ENCODE data around the gene ADAMTS19.

The ADAMTS19 gene

DNA sequence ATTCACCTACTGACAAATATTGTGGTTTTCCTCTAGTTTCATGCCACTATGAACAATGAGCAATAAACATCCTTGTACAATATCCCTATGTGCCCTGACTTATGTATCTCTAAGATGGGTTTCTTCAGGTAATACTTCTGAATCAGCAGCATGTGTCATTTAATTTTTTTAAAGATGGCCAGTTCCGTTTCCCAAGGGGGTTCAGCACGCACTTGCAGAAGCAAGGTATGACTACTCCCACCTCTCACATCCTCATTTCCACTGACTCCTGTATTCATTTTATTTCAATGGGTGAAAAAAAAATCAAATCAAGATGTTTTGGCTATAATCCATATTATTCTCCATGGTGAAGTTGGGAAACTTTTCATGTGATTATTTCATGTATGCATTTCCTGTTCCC is 14.7 kb upstream of the ADAMTS19 start:
- Histone ChIP-seq H3K9me3 (ENCODE audit: control insufficient read depth, insufficient read depth, low read length) (no peaks in the 10 kb centered on the region), H3K4me1 (ENCODE audit: control insufficient read depth, low read length) (no peaks in the 10 kb centered on the region), H3K27ac (ENCODE audit: low read depth, low read length) (no peak overlapping the region), H3K27me3 (ENCODE audit: control insufficient read depth, low read length) (no peaks in the 10 kb centered on the region), H3K79me2 (ENCODE audit: control insufficient read depth, low read length) (no peaks in the 10 kb centered on the region), H3K4me2 (ENCODE audit: low read length) (no peak overlapping the region), H3K9me2 (replicated peaks; ENCODE audit: control insufficient read depth, low read length) (no peaks in the 10 kb centered on the region), H4K20me1 (ENCODE audit: control insufficient read depth, insufficient read depth, low read depth, low read length) (no peaks in the 10 kb centered on the region), H3F3A (ENCODE audit: control insufficient read depth, insufficient read depth) (no peaks in the 10 kb centered on the region), H3K4me3 (ENCODE audit: low read length) (no peak overlapping the region), H3K36me3 (ENCODE audit: control insufficient read depth, low read length) (no peaks in the 10 kb centered on the region)
- TF ChIP-seq CTCF (IDR thresholded peaks at IDR 0.05; ENCODE audit: low read depth, low read length, poor library complexity, severe bottlenecking) (no peak), EZH2phosphoT487 (IDR thresholded peaks at IDR 0.05; ENCODE audit: borderline replicate concordance, low read length) (no peak)

DNA sequence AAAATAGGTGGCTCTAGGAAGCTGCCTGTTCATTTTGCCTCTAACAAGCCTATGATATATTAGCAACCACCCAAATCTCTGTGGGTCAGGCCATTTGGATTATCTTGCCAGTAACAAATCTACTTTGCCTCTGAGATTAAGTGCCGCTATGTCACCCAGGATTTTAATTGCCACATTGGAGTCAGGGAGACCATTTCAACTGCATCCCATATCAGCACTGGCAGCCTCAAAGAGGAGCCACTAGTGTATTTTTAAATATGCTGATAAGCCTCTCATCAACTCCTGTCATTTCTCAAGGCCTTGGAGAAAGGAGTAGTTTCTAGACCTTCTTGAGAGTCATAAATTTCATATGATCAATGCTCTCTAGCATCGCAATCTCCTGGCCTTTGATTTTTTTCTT is 12.1 kb upstream of the ADAMTS19 start:
- TF ChIP-seq CTCF (IDR thresholded peaks at IDR 0.05; ENCODE audit: low read depth, low read length, poor library complexity, severe bottlenecking): no peak
- no peak for TF ChIP-seq EZH2phosphoT487 (IDR thresholded peaks at IDR 0.05; ENCODE audit: borderline replicate concordance, low read length)
- Histone ChIP-seq H3K4me1 (ENCODE audit: control insufficient read depth, low read length) (no peaks in the 10 kb centered on the region), H3K27ac (ENCODE audit: low read depth, low read length) (no peak overlapping the region), H3F3A (ENCODE audit: control insufficient read depth, insufficient read depth) (no peaks in the 10 kb centered on the region), H3K36me3 (ENCODE audit: control insufficient read depth, low read length) (no peaks in the 10 kb centered on the region), H4K20me1 (ENCODE audit: control insufficient read depth, insufficient read depth, low read depth, low read length) (no peaks in the 10 kb centered on the region), H3K4me3 (ENCODE audit: low read length) (no peak overlapping the region), H3K79me2 (ENCODE audit: control insufficient read depth, low read length) (no peaks in the 10 kb centered on the region), H3K9me3 (ENCODE audit: control insufficient read depth, insufficient read depth, low read length) (no peaks in the 10 kb centered on the region), H3K9me2 (replicated peaks; ENCODE audit: control insufficient read depth, low read length) (no peaks in the 10 kb centered on the region), H3K27me3 (ENCODE audit: control insufficient read depth, low read length) (no peaks in the 10 kb centered on the region), H3K4me2 (ENCODE audit: low read length) (no peak overlapping the region)

DNA sequence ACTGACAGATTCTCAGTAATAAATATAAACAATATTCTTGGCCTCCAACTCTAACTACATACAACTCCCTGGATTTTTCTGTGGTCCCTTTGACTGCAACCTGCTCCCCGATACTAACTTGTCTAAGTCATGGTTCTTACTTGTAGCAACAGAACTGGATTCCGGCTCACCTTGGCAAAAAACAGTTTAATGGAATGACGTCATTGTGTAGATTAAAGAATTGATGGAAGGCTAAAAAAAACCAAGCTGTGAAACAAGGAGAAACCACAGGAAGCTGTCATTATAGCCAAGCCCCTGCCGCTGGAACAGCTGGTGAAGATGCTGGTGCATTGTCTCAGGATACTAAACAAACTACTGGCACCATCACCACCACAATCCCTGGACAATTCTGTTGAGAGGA is 11.4 kb upstream of the ADAMTS19 start:
- Histone ChIP-seq H3K9me2 (replicated peaks; ENCODE audit: control insufficient read depth, low read length) (no peaks in the 10 kb centered on the region), H4K20me1 (ENCODE audit: control insufficient read depth, insufficient read depth, low read depth, low read length) (no peaks in the 10 kb centered on the region), H3K4me2 (ENCODE audit: low read length) (no peak overlapping the region), H3K27me3 (ENCODE audit: control insufficient read depth, low read length) (no peaks in the 10 kb centered on the region), H3F3A (ENCODE audit: control insufficient read depth, insufficient read depth) (no peaks in the 10 kb centered on the region), H3K9me3 (ENCODE audit: control insufficient read depth, insufficient read depth, low read length) (no peaks in the 10 kb centered on the region), H3K36me3 (ENCODE audit: control insufficient read depth, low read length) (no peaks in the 10 kb centered on the region), H3K27ac (ENCODE audit: low read depth, low read length) (no peak overlapping the region), H3K79me2 (ENCODE audit: control insufficient read depth, low read length) (no peaks in the 10 kb centered on the region), H3K4me3 (ENCODE audit: low read length) (no peak overlapping the region), H3K4me1 (ENCODE audit: control insufficient read depth, low read length) (no peaks in the 10 kb centered on the region)
- TF ChIP-seq CTCF (IDR thresholded peaks at IDR 0.05; ENCODE audit: low read depth, low read length, poor library complexity, severe bottlenecking): no peak
- TF ChIP-seq EZH2phosphoT487 (IDR thresholded peaks at IDR 0.05; ENCODE audit: borderline replicate concordance, low read length): no peak

GRCh38 chr5:129454461-129454860 is 5.6 kb upstream of the ADAMTS19 start:
- no peak for TF ChIP-seq EZH2phosphoT487 (IDR thresholded peaks at IDR 0.05; ENCODE audit: borderline replicate concordance, low read length)
- TF ChIP-seq CTCF (IDR thresholded peaks at IDR 0.05; ENCODE audit: low read depth, low read length, poor library complexity, severe bottlenecking): no peak
- no peak overlapping the region for H3K27ac ChIP-seq (ENCODE audit: low read depth, low read length)
- no peaks in the 10 kb centered on the region for H3K36me3 ChIP-seq (ENCODE audit: control insufficient read depth, low read length)
- H3K79me2 ChIP-seq (ENCODE audit: control insufficient read depth, low read length): no peaks in the 10 kb centered on the region
- no peaks in the 10 kb centered on the region for H3K9me3 ChIP-seq (ENCODE audit: control insufficient read depth, insufficient read depth, low read length)
- H3K4me2 ChIP-seq (ENCODE audit: low read length): no peak overlapping the region
- H3F3A ChIP-seq (ENCODE audit: control insufficient read depth, insufficient read depth): no peaks in the 10 kb centered on the region
- H3K27me3 ChIP-seq (ENCODE audit: control insufficient read depth, low read length): no peaks in the 10 kb centered on the region
- no peaks in the 10 kb centered on the region for H3K4me1 ChIP-seq (ENCODE audit: control insufficient read depth, low read length)
- no peaks in the 10 kb centered on the region for H3K9me2 ChIP-seq (replicated peaks; ENCODE audit: control insufficient read depth, low read length)
- no peak overlapping the region for H3K4me3 ChIP-seq (ENCODE audit: low read length)
- no peaks in the 10 kb centered on the region for H4K20me1 ChIP-seq (ENCODE audit: control insufficient read depth, insufficient read depth, low read depth, low read length)
